Choroid plexus epithelial cell (primary cell): ENCODE results near the gene SFT2D1.
A peak's percentile ranks its signal among the peaks of the same experiment; 100 is the strongest.
"Not testable (repeated sequence)": the region's sequence is repeated elsewhere in the genome, so short reads cannot be mapped to it uniquely, and the experiment has no call there.

Experiments
- DNase-seq: peaks from one replicate; pipeline ENCODE4 v3.0.0-alpha.2; 2010; ENCODE audit warnings: low read depth
- H3K4me3 ChIP-seq: 2 replicates; pipeline ENCODE4 v1.5.1; 2011; ENCODE audit warnings: low read depth, mild to moderate bottlenecking, control low read depth, low read length, moderate library complexity
- TF ChIP-seq, protein P1 (sequence below): conservative IDR thresholded peaks from 2 replicates; pipeline ENCODE4 v1.5.1; 2011; ENCODE audit warnings: low read depth, mild to moderate bottlenecking, control low read depth, inconsistent platforms, low read length, moderate library complexity

The SFT2D1 gene

DNA sequence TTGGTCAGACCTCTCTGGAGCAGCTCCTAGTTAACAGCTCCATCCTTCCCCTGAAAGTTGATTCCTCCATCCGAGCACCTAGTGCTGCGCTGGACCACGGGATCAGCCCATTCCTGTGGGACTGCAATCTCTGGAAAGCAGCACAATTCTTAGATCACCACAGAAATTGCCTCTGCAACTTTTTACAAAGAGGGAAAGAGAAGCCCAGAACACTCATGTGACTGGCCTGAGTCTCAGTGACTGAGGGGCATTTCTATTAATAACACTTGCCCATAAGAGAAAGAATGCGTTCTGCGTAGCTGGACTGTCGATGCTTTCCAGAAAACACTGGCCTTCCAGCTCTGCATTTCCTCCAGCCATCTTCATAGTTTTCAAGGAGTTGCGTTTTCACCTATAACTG is 22.1 kb upstream of the SFT2D1 start:
- TF ChIP-seq, protein P1, sequence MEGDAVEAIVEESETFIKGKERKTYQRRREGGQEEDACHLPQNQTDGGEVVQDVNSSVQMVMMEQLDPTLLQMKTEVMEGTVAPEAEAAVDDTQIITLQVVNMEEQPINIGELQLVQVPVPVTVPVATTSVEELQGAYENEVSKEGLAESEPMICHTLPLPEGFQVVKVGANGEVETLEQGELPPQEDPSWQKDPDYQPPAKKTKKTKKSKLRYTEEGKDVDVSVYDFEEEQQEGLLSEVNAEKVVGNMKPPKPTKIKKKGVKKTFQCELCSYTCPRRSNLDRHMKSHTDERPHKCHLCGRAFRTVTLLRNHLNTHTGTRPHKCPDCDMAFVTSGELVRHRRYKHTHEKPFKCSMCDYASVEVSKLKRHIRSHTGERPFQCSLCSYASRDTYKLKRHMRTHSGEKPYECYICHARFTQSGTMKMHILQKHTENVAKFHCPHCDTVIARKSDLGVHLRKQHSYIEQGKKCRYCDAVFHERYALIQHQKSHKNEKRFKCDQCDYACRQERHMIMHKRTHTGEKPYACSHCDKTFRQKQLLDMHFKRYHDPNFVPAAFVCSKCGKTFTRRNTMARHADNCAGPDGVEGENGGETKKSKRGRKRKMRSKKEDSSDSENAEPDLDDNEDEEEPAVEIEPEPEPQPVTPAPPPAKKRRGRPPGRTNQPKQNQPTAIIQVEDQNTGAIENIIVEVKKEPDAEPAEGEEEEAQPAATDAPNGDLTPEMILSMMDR: no peak
- no peak for DNase-seq
- H3K4me3 ChIP-seq: no peak overlapping the region

- H3K4me3 ChIP-seq, DNase-seq: not testable (repeated sequence)
Observed at GRCh38 chr6:166362427-166362826, 20.1 kb upstream of the SFT2D1 start.

GRCh38 chr6:166361077-166361429 is 18.7 kb upstream of the SFT2D1 start:
- TF ChIP-seq, protein P1: no peak
- peak; percentile 91 for DNase-seq
- no peak overlapping the region for H3K4me3 ChIP-seq

- peak; percentile 74 for DNase-seq
- TF ChIP-seq, protein P1: no peak
Observed at GRCh38 chr6:166360243-166361076, 18.1 kb upstream of the SFT2D1 start.

DNA sequence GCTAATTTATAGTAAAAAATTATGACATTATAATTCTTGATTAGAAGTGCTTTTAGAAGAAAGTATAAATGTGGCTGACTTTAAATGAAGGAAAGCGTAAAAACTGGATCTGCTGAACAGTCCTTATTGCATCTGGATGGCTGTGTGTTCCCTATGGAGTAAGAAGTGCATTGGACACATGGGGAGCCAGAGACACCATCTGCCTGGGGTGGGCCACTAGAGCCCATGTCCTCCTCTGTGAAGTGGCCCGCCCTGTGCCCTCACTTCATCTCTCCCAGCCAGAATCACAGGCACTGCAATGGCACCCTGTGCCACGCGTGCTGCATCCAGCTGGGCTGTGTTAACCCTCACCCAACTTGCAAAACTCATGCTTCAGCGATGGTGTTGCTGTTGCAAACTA is 13.2 kb upstream of the SFT2D1 start:
- no peak overlapping the region for H3K4me3 ChIP-seq
- TF ChIP-seq, protein P1: no peak

More at GRCh38 chr6:166360243-166361076, 18.1 kb upstream of the SFT2D1 start:
- no peak overlapping the region for H3K4me3 ChIP-seq

DNA sequence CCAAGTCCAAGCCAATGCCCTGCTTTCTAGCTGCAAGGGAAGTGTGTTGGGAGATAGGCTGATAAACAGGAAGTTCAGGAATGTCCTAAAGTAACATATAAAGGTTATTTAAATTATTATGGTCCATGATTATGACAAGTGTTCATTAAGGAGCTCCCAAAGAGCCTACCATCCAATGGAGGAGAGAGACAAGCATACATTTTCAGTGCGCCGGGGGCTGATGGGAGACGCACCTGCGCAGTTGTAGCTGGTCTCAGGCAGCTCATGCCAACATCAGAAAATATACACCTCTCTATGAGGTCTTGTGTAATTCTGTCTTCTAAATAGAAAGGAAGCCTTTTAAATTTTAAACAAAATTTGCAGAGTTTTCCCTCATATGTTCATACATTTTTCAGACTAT is 12.6 kb upstream of the SFT2D1 start:
- H3K4me3 ChIP-seq: no peak overlapping the region
- TF ChIP-seq, protein P1: no peak
- no peak for DNase-seq

More for the DNA sequence above, 13.2 kb upstream of the SFT2D1 start:
- no peak for DNase-seq

DNA sequence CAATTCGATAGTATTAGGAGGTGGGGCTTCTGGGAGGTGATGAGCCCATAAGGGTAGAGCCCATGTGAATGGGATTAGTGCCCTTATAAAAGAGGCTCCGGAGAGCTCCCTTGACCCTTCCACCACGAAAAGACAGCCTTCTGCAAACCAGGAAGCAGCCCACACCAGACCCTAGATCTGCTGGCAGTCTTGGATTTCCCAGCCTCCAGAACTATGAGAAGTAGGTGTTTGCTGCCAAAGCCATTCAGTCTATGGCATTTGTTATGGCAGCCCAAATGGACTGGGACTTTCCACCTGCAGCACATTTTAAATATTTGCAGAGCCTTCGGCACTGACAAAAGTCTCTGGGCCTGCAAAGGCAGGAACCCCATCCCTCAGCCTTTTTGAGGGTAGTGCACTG is 11.8 kb upstream of the SFT2D1 start:
- H3K4me3 ChIP-seq: no peak overlapping the region
- TF ChIP-seq, protein P1: no peak
- DNase-seq: no peak
